ENCODE measurements around the gene RGPD8. TPM values are rescaled to one million over a fixed set of nuclear protein-coding genes. Genes with fewer than 3 reads are reported as not detected.
A peak's percentile ranks its signal among the peaks of the same experiment; 100 is the strongest.

Gene RGPD8
- total and polyA plus RNA-seq, 5 donors from 2014 or later, result 1.9 to 48.1 (median 2.5) TPM

DNA sequence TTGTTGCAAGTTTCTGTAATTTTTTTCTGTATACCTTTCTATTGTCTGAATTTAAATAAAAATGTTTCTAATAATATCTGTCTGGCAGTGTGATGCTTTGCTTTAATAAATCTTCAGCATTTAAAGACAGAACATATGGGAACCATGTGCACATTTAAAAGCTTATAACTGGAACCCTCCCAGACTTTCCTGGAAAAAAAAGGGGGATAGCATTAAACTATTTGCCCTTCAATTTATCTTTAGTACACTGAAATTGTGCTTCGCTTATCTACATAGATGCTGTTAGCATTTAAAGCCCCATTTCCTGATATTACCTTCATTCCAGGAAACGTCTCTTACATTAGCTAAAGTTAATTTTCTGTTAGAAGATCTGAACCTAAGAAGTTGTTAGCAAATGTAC lies 93.5 kb downstream of the RGPD8 start:
- Histone ChIP-seq H3K27me3 (ENCODE audit: control insufficient read depth, insufficient read depth, low read length) (no peaks in the 10 kb centered on the region), H3K36me3 (ENCODE audit: control insufficient read depth, insufficient read depth, low read length) (no peaks in the 10 kb centered on the region), H3K27ac (ENCODE audit: insufficient read depth, low read length, poor library complexity, severe bottlenecking) (no peak overlapping the region), H3K9me3 (ENCODE audit: control insufficient read depth in 2 of 2, low read length in 2 of 2) (no peaks in the 10 kb centered on the region), H3K4me3 (ENCODE audit: low read depth, low read length) (no peak overlapping the region), H3K4me1 (ENCODE audit: control insufficient read depth, insufficient read depth, low read length, poor library complexity, severe bottlenecking) (no peaks in the 10 kb centered on the region)
- no peaks in the 10 kb centered on the region for H3K36me3 Mint-ChIP-seq
- peaks cover 0 to 6% (median under 1%) of the 10 kb centered on the region in 4 donors for H3K4me1 Mint-ChIP-seq
- peaks cover 6% of the 10 kb centered on the region for H3K27me3 Mint-ChIP-seq
- ATAC-seq (ENCODE audit: low read depth in 2 of 2) (no peak), DNase-seq (no peak)
- no peak overlapping the region for H3K4me3 Mint-ChIP-seq
- H3K9me3 Mint-ChIP-seq, result no peaks in the 10 kb centered on the region
- H3K27ac Mint-ChIP-seq, result no peak overlapping the region

DNA sequence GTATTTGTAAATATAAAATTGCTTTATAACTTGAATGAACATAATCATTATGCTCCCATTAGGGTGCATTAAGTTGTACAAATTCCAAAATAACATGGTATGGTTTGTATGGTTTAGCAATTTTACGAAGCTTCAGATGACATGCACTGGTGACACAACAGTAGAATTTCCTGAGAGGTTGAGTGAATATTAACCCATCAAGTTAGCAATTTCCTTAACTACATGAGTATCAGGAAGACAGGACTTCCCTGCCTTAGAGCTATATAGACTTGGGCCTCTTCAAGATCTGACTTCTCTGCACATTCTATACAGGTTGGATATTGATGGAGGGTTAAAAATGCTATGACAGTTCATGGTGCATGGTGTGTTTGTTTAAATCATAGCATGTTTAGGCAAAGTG lies 97.8 kb downstream of the RGPD8 start:
- peaks cover 0 to 5% (median 0%) of the 10 kb centered on the region in 4 donors for H3K4me1 Mint-ChIP-seq
- no peak for ATAC-seq (ENCODE audit: low read depth in 2 of 2)
- H3K4me3 Mint-ChIP-seq, result no peak overlapping the region
- H3K27ac ChIP-seq (ENCODE audit: insufficient read depth, low read length, poor library complexity, severe bottlenecking), result no peak overlapping the region
- H3K27ac Mint-ChIP-seq, result no peak overlapping the region
- H3K27me3 Mint-ChIP-seq, result no peaks in the 10 kb centered on the region
- no peak for DNase-seq
- H3K9me3 ChIP-seq (ENCODE audit: control insufficient read depth in 2 of 2, low read length in 2 of 2), result no peaks in the 10 kb centered on the region
- H3K4me3 ChIP-seq (ENCODE audit: low read depth, low read length), result no peak overlapping the region
- H3K27me3 ChIP-seq (ENCODE audit: control insufficient read depth, insufficient read depth, low read length), result no peaks in the 10 kb centered on the region
- peaks cover 13% of the 10 kb centered on the region for H3K36me3 ChIP-seq (ENCODE audit: control insufficient read depth, insufficient read depth, low read length)
- H3K9me3 Mint-ChIP-seq, result no peaks in the 10 kb centered on the region
- H3K36me3 Mint-ChIP-seq, result peaks cover 12% of the 10 kb centered on the region
- no peaks in the 10 kb centered on the region for H3K4me1 ChIP-seq (ENCODE audit: control insufficient read depth, insufficient read depth, low read length, poor library complexity, severe bottlenecking)

DNA sequence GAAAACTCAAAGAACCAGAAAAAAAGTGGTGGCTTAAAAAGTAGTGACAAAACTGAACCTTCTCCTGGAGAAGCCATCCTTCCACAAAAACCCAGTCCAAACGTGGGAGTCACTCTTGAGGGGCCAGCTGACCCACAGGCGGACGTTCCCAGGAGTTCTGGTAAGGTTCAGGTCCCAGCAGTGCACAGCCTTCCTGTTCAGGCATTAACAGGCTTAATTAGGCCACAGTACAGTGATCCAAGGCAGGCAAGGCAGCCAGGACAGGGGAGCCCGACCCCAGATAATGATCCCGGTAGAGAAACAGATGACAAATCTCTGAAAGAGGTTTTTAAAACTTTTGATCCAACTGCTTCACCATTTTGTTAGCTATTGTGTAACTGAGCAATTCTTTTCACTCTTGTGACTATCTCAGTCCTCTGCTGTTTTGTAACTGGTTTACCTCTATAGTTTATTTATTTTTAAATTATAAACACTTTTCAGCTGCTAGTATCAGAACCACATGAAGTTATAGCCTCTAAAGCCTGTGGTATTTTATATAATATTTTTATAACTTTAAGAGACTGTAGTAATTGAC lies 101.2 kb downstream of the RGPD8 start:
- Mint-ChIP-seq H3K4me1 (peaks cover 0 to 5% (median 0%) of the 10 kb centered on the region in 4 donors), H3K27ac (peak overlapping the region in 1 of 3 donors; percentile 39), H3K9me3 (no peaks in the 10 kb centered on the region), H3K27me3 (no peaks in the 10 kb centered on the region), H3K4me3 (no peak overlapping the region), H3K36me3 (peaks cover 36% of the 10 kb centered on the region)
- DNase-seq, result no peak
- H3K27ac ChIP-seq (ENCODE audit: insufficient read depth, low read length, poor library complexity, severe bottlenecking), result no peak overlapping the region
- H3K36me3 ChIP-seq (ENCODE audit: control insufficient read depth, insufficient read depth, low read length), result peaks cover 19% of the 10 kb centered on the region
- H3K9me3 ChIP-seq (ENCODE audit: control insufficient read depth in 2 of 2, low read length in 2 of 2), result no peaks in the 10 kb centered on the region
- H3K4me3 ChIP-seq (ENCODE audit: low read depth, low read length), result no peak overlapping the region
- no peak for ATAC-seq (ENCODE audit: low read depth in 2 of 2)
- H3K4me1 ChIP-seq (ENCODE audit: control insufficient read depth, insufficient read depth, low read length, poor library complexity, severe bottlenecking), result no peaks in the 10 kb centered on the region
- H3K27me3 ChIP-seq (ENCODE audit: control insufficient read depth, insufficient read depth, low read length), result no peaks in the 10 kb centered on the region

DNA sequence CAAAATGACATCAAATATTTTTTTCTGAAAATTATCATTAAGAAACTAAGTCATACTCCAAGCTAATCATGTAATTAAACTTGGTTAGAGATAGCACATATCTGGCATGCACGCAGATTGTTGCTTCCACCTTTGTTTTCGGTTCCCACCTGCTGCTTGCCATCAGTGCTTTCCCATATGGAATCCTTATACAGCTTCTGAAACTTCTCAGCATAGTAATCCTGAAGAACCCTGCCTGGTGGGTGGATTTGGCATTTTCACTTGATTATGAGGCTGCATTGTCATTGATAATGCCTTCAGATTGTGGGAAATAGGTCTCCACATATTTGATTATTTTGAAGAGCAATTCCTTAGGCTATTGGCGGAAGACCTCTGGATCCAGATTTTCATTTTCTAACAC lies 110.5 kb downstream of the RGPD8 start:
- no peak overlapping the region for H3K27ac Mint-ChIP-seq
- H3K4me3 Mint-ChIP-seq, result no peak overlapping the region
- H3K27me3 ChIP-seq (ENCODE audit: control insufficient read depth, insufficient read depth, low read length), result no peaks in the 10 kb centered on the region
- DNase-seq (no peak), ATAC-seq (ENCODE audit: low read depth in 2 of 2) (no peak)
- no peaks in the 10 kb centered on the region for H3K27me3 Mint-ChIP-seq
- H3K9me3 ChIP-seq (ENCODE audit: control insufficient read depth in 2 of 2, low read length in 2 of 2), result no peaks in the 10 kb centered on the region
- no peaks in the 10 kb centered on the region for H3K4me1 Mint-ChIP-seq
- H3K36me3 ChIP-seq (ENCODE audit: control insufficient read depth, insufficient read depth, low read length), result peaks cover 17% of the 10 kb centered on the region
- H3K9me3 Mint-ChIP-seq, result peaks cover 0 to 1% (median 0%) of the 10 kb centered on the region in 7 donors
- H3K36me3 Mint-ChIP-seq, result peaks cover 43% of the 10 kb centered on the region
- H3K27ac ChIP-seq (ENCODE audit: insufficient read depth, low read length, poor library complexity, severe bottlenecking), result no peak overlapping the region
- no peaks in the 10 kb centered on the region for H3K4me1 ChIP-seq (ENCODE audit: control insufficient read depth, insufficient read depth, low read length, poor library complexity, severe bottlenecking)
- no peak overlapping the region for H3K4me3 ChIP-seq (ENCODE audit: low read depth, low read length)

DNA sequence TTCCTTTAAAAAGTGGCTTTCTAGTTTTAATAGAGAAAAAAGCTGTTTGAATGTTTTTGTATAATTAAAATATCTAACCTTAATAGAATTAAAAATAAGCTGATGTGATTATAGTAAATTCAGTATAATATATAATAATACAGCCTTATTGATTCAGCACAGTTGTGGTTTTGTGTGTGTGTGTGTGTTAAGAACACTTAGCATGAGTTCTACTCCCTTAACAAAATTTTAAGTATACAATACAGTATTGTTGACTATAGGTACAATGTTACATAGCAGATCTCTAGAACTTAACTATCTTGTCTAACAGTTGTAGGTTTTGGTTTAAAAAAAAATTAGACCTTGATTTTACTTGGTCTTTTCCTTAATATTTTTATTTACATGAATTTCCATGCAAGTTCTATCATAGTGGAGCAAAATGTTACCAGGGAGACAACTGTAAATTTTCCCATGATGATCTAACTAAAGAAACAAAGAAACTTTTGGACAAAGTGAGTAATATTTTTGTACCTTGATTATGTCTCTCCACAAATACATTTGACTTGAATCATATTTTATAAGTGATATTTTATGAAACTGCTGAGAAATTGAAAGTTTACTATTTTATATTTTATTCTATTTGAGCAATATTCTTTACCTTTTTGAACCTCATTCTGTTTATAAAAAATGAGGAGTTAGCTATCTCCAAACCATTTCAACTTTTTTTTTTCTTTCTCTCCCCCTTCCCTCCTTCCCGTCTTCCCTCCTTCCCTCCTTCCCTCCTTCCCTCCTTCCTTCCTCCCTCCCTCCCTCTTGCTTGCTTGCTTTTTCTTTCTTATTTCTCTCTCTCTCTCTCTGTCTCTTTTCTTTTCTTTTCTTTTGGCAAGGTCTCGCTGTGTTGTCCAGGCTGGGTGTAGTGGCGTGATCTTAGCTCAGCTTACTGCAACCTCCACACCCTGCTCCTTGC lies 111.8 kb downstream of the RGPD8 start:
- Histone ChIP-seq H3K4me3 (ENCODE audit: low read depth, low read length) (no peak overlapping the region), H3K27me3 (ENCODE audit: control insufficient read depth, insufficient read depth, low read length) (no peaks in the 10 kb centered on the region), H3K9me3 (ENCODE audit: control insufficient read depth in 2 of 2, low read length in 2 of 2) (no peaks in the 10 kb centered on the region), H3K27ac (ENCODE audit: insufficient read depth, low read length, poor library complexity, severe bottlenecking) (no peak overlapping the region), H3K4me1 (ENCODE audit: control insufficient read depth, insufficient read depth, low read length, poor library complexity, severe bottlenecking) (no peaks in the 10 kb centered on the region), H3K36me3 (ENCODE audit: control insufficient read depth, insufficient read depth, low read length) (peaks cover 21% of the 10 kb centered on the region)
- no peaks in the 10 kb centered on the region for H3K9me3 Mint-ChIP-seq
- no peaks in the 10 kb centered on the region for H3K4me1 Mint-ChIP-seq
- no peak overlapping the region for H3K27ac Mint-ChIP-seq
- peaks cover 35% of the 10 kb centered on the region for H3K36me3 Mint-ChIP-seq
- H3K27me3 Mint-ChIP-seq, result no peaks in the 10 kb centered on the region
- no peak overlapping the region for H3K4me3 Mint-ChIP-seq
- no peak for ATAC-seq (ENCODE audit: low read depth in 2 of 2)
- no peak for DNase-seq

Other genes with a start within 250 kb of the RGPD8 start
- gene ZC3H8, start 178.6 kb downstream of the RGPD8 start, total RNA-seq, result 16.6 TPM
- gene ZC3H8, start 178.6 kb downstream of the RGPD8 start, polyA plus RNA-seq, result 10 to 100 TPM; 11.6 to 15.6 (median 13.3) TPM
- gene ZC3H6, start 158.0 kb downstream of the RGPD8 start, total RNA-seq, result 18.7 TPM
- gene ZC3H6, start 158.0 kb downstream of the RGPD8 start, polyA plus RNA-seq, result 1 to 10 TPM; 5.1 to 8.3 (median 7.1) TPM
- gene TTL, start 48.5 kb upstream of the RGPD8 start, total RNA-seq, result 32.5 TPM
- gene TTL, start 48.5 kb upstream of the RGPD8 start, polyA plus RNA-seq, result 1 to 10 TPM; 2.0 to 6.3 (median 5.0) TPM
- 24.5 TPM for gene POLR1B, start 108.8 kb upstream of the RGPD8 start, total RNA-seq
- 10 to 100 TPM; 14.3 to 34.4 (median 20.2) TPM for gene POLR1B, start 108.8 kb upstream of the RGPD8 start, polyA plus RNA-seq
- gene CHCHD5, start 151.0 kb upstream of the RGPD8 start, total RNA-seq, result 18.2 TPM
- gene CHCHD5, start 151.0 kb upstream of the RGPD8 start, polyA plus RNA-seq, result 10 to 100 TPM; 48.0 to 76.7 (median 70.0) TPM
- gene SLC20A1, start 212.3 kb upstream of the RGPD8 start, total RNA-seq, result 130 TPM
- gene SLC20A1, start 212.3 kb upstream of the RGPD8 start, polyA plus RNA-seq, result 10 to 100 TPM; 18.1 to 30.7 (median 24.9) TPM